Trophoblast cell (in vitro differentiated cells and primary cell): ENCODE measurements around the gene AVL9.
A peak's percentile ranks its signal among the peaks of the same experiment; 100 is the strongest.

ENCODE experiments used
- DNase-seq, 2 donors: peaks; one replicate each; pipeline ENCODE4 v3.0.0-alpha.2; 2016
- H2AFZ ChIP-seq: 2 replicates; pipeline ENCODE4 v1.6.1; 2013; ENCODE audit warnings: low read length, moderate library complexity, mild to moderate bottlenecking; ENCODE audit not compliant: insufficient read depth, poor library complexity
- H2AK5ac ChIP-seq: 2 replicates; pipeline ENCODE4 v1.6.1; 2013; ENCODE audit warnings: mild to moderate bottlenecking, low read length
- H2BK120ac ChIP-seq: 2 replicates; pipeline ENCODE4 v1.6.1; 2013; ENCODE audit warnings: low read length, mild to moderate bottlenecking, moderate library complexity; ENCODE audit not compliant: insufficient read depth, poor library complexity
- H2BK12ac ChIP-seq: 2 replicates; pipeline ENCODE4 v1.6.1; 2013; ENCODE audit warnings: mild to moderate bottlenecking, low read length, moderate library complexity
- H2BK5ac ChIP-seq: 2 replicates; pipeline ENCODE4 v1.6.1; 2013; ENCODE audit warnings: low read length, low read depth, moderate library complexity, mild to moderate bottlenecking; ENCODE audit not compliant: poor library complexity
- H3K14ac ChIP-seq: 2 replicates; pipeline ENCODE4 v1.6.1; 2013; ENCODE audit warnings: mild to moderate bottlenecking, low read length
- H3K18ac ChIP-seq: 2 replicates; pipeline ENCODE4 v1.6.1; 2013; ENCODE audit warnings: mild to moderate bottlenecking, low read length
- H3K23ac ChIP-seq: 2 replicates; pipeline ENCODE4 v1.6.1; 2013; ENCODE audit warnings: low read length
- H3K27ac ChIP-seq: 2 replicates; pipeline ENCODE4 v1.5.1; 2013; ENCODE audit warnings: low read depth, mild to moderate bottlenecking, inconsistent platforms, low read length, moderate library complexity
- H3K27me3 ChIP-seq: 2 replicates; pipeline ENCODE4 v1.6.1; 2013; ENCODE audit warnings: inconsistent platforms, mild to moderate bottlenecking, low read length, moderate library complexity; ENCODE audit not compliant: insufficient read depth
- H3K36me3 ChIP-seq, 2 experiments: 1 replicate in 1 of 2; 2 replicates in 1 of 2; pipeline ENCODE4 v1.6.1; 2013; ENCODE audit warnings: low read length in 2 of 2, mild to moderate bottlenecking in 2 of 2, moderate library complexity in 1 of 2; ENCODE audit not compliant: insufficient read depth in 2 of 2, control insufficient read depth in 1 of 2
- H3K4ac ChIP-seq: 2 replicates; pipeline ENCODE4 v1.6.1; 2013; ENCODE audit warnings: low read depth, mild to moderate bottlenecking, low read length, moderate library complexity
- H3K4me1 ChIP-seq, 2 experiments: 1 replicate in 1 of 2; 2 replicates in 1 of 2; pipeline ENCODE4 v1.6.1; 2013; ENCODE audit warnings: low read length in 2 of 2, mild to moderate bottlenecking in 2 of 2, moderate library complexity in 1 of 2; ENCODE audit not compliant: insufficient read depth in 2 of 2, control insufficient read depth in 1 of 2
- H3K4me2 ChIP-seq: 2 replicates; pipeline ENCODE4 v1.6.1; 2013; ENCODE audit warnings: inconsistent platforms, mild to moderate bottlenecking, low read length, moderate library complexity
- H3K4me3 ChIP-seq: 2 replicates; pipeline ENCODE4 v1.5.1; 2013; ENCODE audit warnings: mild to moderate bottlenecking, low read depth, low read length, inconsistent platforms
- H3K79me1 ChIP-seq: one replicate; pipeline ENCODE4 v1.6.1; 2013; ENCODE audit warnings: low read length
- H3K79me2 ChIP-seq: 2 replicates; pipeline ENCODE4 v1.6.1; 2013; ENCODE audit warnings: low read length, mild to moderate bottlenecking; ENCODE audit not compliant: control insufficient read depth, insufficient read depth, poor library complexity
- H3K9ac ChIP-seq: 2 replicates; pipeline ENCODE4 v1.6.1; 2013; ENCODE audit warnings: mild to moderate bottlenecking, low read length
- H3K9me3 ChIP-seq: 2 replicates; pipeline ENCODE4 v1.6.1; 2013; ENCODE audit warnings: low read depth, mild to moderate bottlenecking, control low read depth, inconsistent platforms, low read length; ENCODE audit not compliant: insufficient read depth
- H4K12ac ChIP-seq: 2 replicates; pipeline ENCODE4 v1.6.1; 2013; ENCODE audit warnings: low read depth, mild to moderate bottlenecking, low read length, moderate library complexity
- H4K8ac ChIP-seq: 2 replicates; pipeline ENCODE4 v1.6.1; 2013; ENCODE audit warnings: low read depth, mild to moderate bottlenecking, low read length, moderate library complexity
- H4K91ac ChIP-seq: one replicate; pipeline ENCODE4 v1.6.1; 2013; ENCODE audit warnings: low read depth, mild to moderate bottlenecking, low read length, moderate library complexity
- WGBS: extraction: QIAGEN DNeasy Blood & Tissue Kit; methylation state at CpG from one replicate; pipeline ENCODE4 v1.1.7; 2013; ENCODE audit warnings: missing lambda C conversion rate; ENCODE audit not compliant: insufficient read length, insufficient coverage; ENCODE audit errors: extremely low coverage; 5-methylcytosine and 5-hydroxymethylcytosine counted together

The AVL9 gene

GRCh38 chr7:32532716-32533115 is 37.4 kb downstream of the AVL9 start:
- WGBS: no CpG with 5 or more reads among the region's 5 CpGs
- no peak overlapping the region for H4K12ac ChIP-seq
- no peaks in the 10 kb centered on the region for H3K79me2 ChIP-seq
- H3K23ac ChIP-seq: no peak overlapping the region
- peaks cover 5 to 7% of the 10 kb centered on the region in 2 experiments for H3K36me3 ChIP-seq
- H3K18ac ChIP-seq: peak overlapping the region; percentile 45
- no peak overlapping the region for H3K4me3 ChIP-seq
- no peak overlapping the region for H2BK5ac ChIP-seq
- H2BK12ac ChIP-seq: no peak overlapping the region
- no peak overlapping the region for H2AK5ac ChIP-seq
- DNase-seq: no peak
- no peak overlapping the region for H2AFZ ChIP-seq
- H3K4ac ChIP-seq: no peak overlapping the region
- H4K91ac ChIP-seq: no peak overlapping the region
- H3K27me3 ChIP-seq: no peaks in the 10 kb centered on the region
- no peaks in the 10 kb centered on the region for H3K79me1 ChIP-seq
- H3K27ac ChIP-seq: no peak overlapping the region
- H3K4me2 ChIP-seq: no peak overlapping the region
- peaks cover 0 to 6% of the 10 kb centered on the region in 2 experiments for H3K4me1 ChIP-seq
- H3K9me3 ChIP-seq: peaks cover 2% of the 10 kb centered on the region
- no peak overlapping the region for H3K9ac ChIP-seq
- no peak overlapping the region for H2BK120ac ChIP-seq
- no peak overlapping the region for H4K8ac ChIP-seq
- H3K14ac ChIP-seq: no peak overlapping the region

- Histone ChIP-seq H3K4me2 (no peak overlapping the region), H3K36me3 (peaks cover 5 to 7% of the 10 kb centered on the region in 2 experiments), H2BK12ac (no peak overlapping the region), H3K4ac (no peak overlapping the region), H4K12ac (no peak overlapping the region), H3K18ac (no peak overlapping the region), H3K27me3 (no peaks in the 10 kb centered on the region), H2AFZ (no peak overlapping the region), H2BK120ac (no peak overlapping the region), H4K91ac (no peak overlapping the region), H3K4me1 (peaks cover 0 to 6% of the 10 kb centered on the region in 2 experiments), H3K27ac (no peak overlapping the region), H3K9ac (no peak overlapping the region), H2AK5ac (no peak overlapping the region), H3K4me3 (no peak overlapping the region), H4K8ac (no peak overlapping the region), H3K79me2 (no peaks in the 10 kb centered on the region), H3K14ac (no peak overlapping the region), H2BK5ac (no peak overlapping the region), H3K9me3 (peaks cover 2% of the 10 kb centered on the region), H3K23ac (no peak overlapping the region), H3K79me1 (no peaks in the 10 kb centered on the region)
- WGBS: no CpG with 5 or more reads among the region's 8 CpGs
- DNase-seq: no peak
These were observed 38.2 kb downstream of the AVL9 start for GRCh38 chr7:32533276-32534029.

GRCh38 chr7:32535162-32535702 is 39.9 kb downstream of the AVL9 start:
- Histone ChIP-seq H3K4me3 (no peak overlapping the region), H3K14ac (no peak overlapping the region), H3K4ac (no peak overlapping the region), H3K4me2 (peak overlapping the region; percentile 3), H3K23ac (no peak overlapping the region), H4K12ac (no peak overlapping the region), H3K27me3 (no peaks in the 10 kb centered on the region), H3K9me3 (peaks cover 2% of the 10 kb centered on the region), H2AFZ (no peak overlapping the region), H3K27ac (no peak overlapping the region), H3K79me2 (no peaks in the 10 kb centered on the region), H4K91ac (no peak overlapping the region), H3K36me3 (peaks cover 5 to 7% of the 10 kb centered on the region in 2 experiments), H4K8ac (no peak overlapping the region), H2BK12ac (no peak overlapping the region), H2BK120ac (no peak overlapping the region), H2BK5ac (no peak overlapping the region), H3K4me1 (peaks cover 0 to 6% of the 10 kb centered on the region in 2 experiments), H3K18ac (no peak overlapping the region), H3K79me1 (no peaks in the 10 kb centered on the region), H2AK5ac (no peak overlapping the region), H3K9ac (no peak overlapping the region)
- DNase-seq: no peak
- no CpG with 5 or more reads among the region's 4 CpGs for WGBS

- H3K4ac ChIP-seq: no peak overlapping the region
- no peak overlapping the region for H2BK120ac ChIP-seq
- no peak overlapping the region for H4K12ac ChIP-seq
- no peak overlapping the region for H2BK12ac ChIP-seq
- no CpG with 5 or more reads among the region's 2 CpGs for WGBS
- H3K4me1 ChIP-seq: peaks cover 0 to 6% of the 10 kb centered on the region in 2 experiments
- no peaks in the 10 kb centered on the region for H3K27me3 ChIP-seq
- no peaks in the 10 kb centered on the region for H3K79me1 ChIP-seq
- no peak overlapping the region for H3K18ac ChIP-seq
- no peak overlapping the region for H2BK5ac ChIP-seq
- H4K91ac ChIP-seq: no peak overlapping the region
- no peak overlapping the region for H3K4me3 ChIP-seq
- no peak overlapping the region for H3K27ac ChIP-seq
- H3K79me2 ChIP-seq: no peaks in the 10 kb centered on the region
- H2AFZ ChIP-seq: no peak overlapping the region
- H2AK5ac ChIP-seq: no peak overlapping the region
- H3K23ac ChIP-seq: no peak overlapping the region
- no peak for DNase-seq
- no peak overlapping the region for H3K9ac ChIP-seq
- no peak overlapping the region for H4K8ac ChIP-seq
- H3K36me3 ChIP-seq: peaks cover 5 to 7% of the 10 kb centered on the region in 2 experiments
- no peak overlapping the region for H3K14ac ChIP-seq
- H3K4me2 ChIP-seq: no peak overlapping the region
- peaks cover 2% of the 10 kb centered on the region for H3K9me3 ChIP-seq
These were observed 40.7 kb downstream of the AVL9 start for GRCh38 chr7:32536016-32536415.
